Neural cell (in vitro differentiated cells): Measurements from ENCODE around the gene NSMCE1.

Experiments used
- EZH2 ChIP-seq: fragments of 200-600, 300-800 bp; shearing (Covaris generic), sonication (generic); IDR thresholded peaks from 2 replicates; pipeline ENCODE4 v1.6.1; 2014; ENCODE audit warnings: antibody characterized with exemption, low read length, borderline replicate concordance, mild to moderate bottlenecking; ENCODE audit not compliant: insufficient read depth, poor library complexity, severe bottlenecking
- MXI1 ChIP-seq: fragments of 450-650 bp; conservative IDR thresholded peaks from 2 replicates; pipeline ENCODE4 v1.6.1; 2014; ENCODE audit warnings: antibody characterized with exemption, mild to moderate bottlenecking; ENCODE audit not compliant: poor library complexity, severe bottlenecking
- POLR2AphosphoS5 ChIP-seq: IDR thresholded peaks from 2 replicates; pipeline ENCODE4 v1.6.1; 2012
- SMC3 ChIP-seq: fragments of 450-650 bp; conservative IDR thresholded peaks from 2 replicates; pipeline ENCODE4 v1.6.1; 2014; ENCODE audit warnings: antibody characterized with exemption, mild to moderate bottlenecking, moderate library complexity; ENCODE audit not compliant: poor library complexity
- TAF1 ChIP-seq: IDR thresholded peaks from 2 replicates; pipeline ENCODE4 v1.6.1; 2012; ENCODE audit warnings: low read depth
- TF ChIP-seq, protein P1 (sequence below): fragments of 450-650 bp; IDR thresholded peaks from 2 replicates; pipeline ENCODE4 v1.5.1; 2014; ENCODE audit warnings: antibody characterized with exemption, mild to moderate bottlenecking, moderate library complexity; ENCODE audit not compliant: poor library complexity, severe bottlenecking
- TF ChIP-seq, protein P2 (sequence below): IDR thresholded peaks from 2 replicates; pipeline ENCODE4 v1.6.1; 2012; ENCODE audit warnings: borderline replicate concordance

DNA sequence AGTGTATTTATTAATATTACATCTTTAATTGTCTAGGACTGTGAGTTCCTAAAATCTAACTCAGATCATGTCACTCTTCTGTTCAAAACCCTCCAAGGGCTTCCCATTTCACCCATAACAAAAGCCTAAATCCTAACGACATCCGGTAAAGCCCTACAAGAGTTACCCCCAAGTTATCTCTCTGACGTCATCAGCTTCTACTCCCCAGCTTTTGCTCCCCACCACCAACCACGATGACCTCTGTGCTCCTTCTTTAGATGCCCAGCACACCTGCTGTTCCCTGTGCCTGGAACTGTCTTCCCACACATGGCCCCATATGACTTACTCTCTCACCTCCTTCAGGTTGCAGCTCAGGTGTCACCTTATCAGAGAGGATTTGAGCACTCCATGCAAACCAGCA, 71.6 kb downstream of the NSMCE1 start:
- TF ChIP-seq, protein P1, sequence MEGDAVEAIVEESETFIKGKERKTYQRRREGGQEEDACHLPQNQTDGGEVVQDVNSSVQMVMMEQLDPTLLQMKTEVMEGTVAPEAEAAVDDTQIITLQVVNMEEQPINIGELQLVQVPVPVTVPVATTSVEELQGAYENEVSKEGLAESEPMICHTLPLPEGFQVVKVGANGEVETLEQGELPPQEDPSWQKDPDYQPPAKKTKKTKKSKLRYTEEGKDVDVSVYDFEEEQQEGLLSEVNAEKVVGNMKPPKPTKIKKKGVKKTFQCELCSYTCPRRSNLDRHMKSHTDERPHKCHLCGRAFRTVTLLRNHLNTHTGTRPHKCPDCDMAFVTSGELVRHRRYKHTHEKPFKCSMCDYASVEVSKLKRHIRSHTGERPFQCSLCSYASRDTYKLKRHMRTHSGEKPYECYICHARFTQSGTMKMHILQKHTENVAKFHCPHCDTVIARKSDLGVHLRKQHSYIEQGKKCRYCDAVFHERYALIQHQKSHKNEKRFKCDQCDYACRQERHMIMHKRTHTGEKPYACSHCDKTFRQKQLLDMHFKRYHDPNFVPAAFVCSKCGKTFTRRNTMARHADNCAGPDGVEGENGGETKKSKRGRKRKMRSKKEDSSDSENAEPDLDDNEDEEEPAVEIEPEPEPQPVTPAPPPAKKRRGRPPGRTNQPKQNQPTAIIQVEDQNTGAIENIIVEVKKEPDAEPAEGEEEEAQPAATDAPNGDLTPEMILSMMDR: no peak
- TF ChIP-seq, protein P2, sequence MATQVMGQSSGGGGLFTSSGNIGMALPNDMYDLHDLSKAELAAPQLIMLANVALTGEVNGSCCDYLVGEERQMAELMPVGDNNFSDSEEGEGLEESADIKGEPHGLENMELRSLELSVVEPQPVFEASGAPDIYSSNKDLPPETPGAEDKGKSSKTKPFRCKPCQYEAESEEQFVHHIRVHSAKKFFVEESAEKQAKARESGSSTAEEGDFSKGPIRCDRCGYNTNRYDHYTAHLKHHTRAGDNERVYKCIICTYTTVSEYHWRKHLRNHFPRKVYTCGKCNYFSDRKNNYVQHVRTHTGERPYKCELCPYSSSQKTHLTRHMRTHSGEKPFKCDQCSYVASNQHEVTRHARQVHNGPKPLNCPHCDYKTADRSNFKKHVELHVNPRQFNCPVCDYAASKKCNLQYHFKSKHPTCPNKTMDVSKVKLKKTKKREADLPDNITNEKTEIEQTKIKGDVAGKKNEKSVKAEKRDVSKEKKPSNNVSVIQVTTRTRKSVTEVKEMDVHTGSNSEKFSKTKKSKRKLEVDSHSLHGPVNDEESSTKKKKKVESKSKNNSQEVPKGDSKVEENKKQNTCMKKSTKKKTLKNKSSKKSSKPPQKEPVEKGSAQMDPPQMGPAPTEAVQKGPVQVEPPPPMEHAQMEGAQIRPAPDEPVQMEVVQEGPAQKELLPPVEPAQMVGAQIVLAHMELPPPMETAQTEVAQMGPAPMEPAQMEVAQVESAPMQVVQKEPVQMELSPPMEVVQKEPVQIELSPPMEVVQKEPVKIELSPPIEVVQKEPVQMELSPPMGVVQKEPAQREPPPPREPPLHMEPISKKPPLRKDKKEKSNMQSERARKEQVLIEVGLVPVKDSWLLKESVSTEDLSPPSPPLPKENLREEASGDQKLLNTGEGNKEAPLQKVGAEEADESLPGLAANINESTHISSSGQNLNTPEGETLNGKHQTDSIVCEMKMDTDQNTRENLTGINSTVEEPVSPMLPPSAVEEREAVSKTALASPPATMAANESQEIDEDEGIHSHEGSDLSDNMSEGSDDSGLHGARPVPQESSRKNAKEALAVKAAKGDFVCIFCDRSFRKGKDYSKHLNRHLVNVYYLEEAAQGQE: no peak
- TF ChIP-seq POLR2AphosphoS5: no peak
- TF ChIP-seq EZH2: no peak
- no peak for TF ChIP-seq SMC3
- TF ChIP-seq MXI1: no peak
- TF ChIP-seq TAF1: no peak
